ENCODE data around the gene S1PR4.
"Not testable (repeated sequence)": the region's sequence is repeated elsewhere in the genome, so short reads cannot be mapped to it uniquely, and the experiment has no call there.

The S1PR4 gene

DNA sequence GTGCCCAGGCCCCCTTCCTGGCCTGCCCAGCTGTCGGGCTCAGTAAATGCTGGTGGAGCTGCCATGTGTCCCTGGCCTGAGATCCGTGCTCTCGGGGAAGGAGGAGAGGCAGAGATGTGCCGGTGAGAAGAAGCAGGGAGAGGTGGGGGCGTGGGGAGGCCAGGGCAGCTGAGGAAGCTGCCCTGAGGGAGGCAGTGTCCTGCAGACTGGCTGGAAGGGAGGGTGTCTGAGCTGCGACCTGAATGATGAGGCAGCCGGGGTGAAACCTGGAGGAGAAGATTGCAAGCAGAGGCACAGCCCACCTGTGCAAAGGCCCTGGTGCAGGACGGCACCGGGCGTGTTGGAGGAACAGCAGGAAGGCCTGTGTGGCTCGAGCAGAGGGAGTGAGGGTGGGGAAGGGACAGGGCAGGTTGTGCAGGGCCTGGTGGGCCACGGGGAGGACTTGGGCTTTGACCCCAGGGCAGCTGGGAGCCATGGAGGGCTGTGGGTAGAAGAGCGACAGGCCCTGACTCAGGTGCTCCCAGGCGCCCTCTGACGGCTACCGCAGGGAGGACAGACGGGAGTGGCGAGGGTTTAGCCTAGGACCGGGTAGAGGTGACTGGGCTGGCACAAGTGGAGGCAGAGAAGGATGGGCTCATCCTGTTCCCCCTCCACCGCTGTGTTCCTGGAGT is 31.9 kb downstream of the S1PR4 start:
- no peak for TF ChIP-seq POLR2A (IDR thresholded peaks at IDR 0.05; ENCODE audit: extremely low read depth, insufficient read length)
- TF ChIP-seq, protein P1, sequence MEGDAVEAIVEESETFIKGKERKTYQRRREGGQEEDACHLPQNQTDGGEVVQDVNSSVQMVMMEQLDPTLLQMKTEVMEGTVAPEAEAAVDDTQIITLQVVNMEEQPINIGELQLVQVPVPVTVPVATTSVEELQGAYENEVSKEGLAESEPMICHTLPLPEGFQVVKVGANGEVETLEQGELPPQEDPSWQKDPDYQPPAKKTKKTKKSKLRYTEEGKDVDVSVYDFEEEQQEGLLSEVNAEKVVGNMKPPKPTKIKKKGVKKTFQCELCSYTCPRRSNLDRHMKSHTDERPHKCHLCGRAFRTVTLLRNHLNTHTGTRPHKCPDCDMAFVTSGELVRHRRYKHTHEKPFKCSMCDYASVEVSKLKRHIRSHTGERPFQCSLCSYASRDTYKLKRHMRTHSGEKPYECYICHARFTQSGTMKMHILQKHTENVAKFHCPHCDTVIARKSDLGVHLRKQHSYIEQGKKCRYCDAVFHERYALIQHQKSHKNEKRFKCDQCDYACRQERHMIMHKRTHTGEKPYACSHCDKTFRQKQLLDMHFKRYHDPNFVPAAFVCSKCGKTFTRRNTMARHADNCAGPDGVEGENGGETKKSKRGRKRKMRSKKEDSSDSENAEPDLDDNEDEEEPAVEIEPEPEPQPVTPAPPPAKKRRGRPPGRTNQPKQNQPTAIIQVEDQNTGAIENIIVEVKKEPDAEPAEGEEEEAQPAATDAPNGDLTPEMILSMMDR (IDR thresholded peaks at IDR 0.05; ENCODE audit: low read depth, low read length) = peak; percentile 67
- TF ChIP-seq, protein P2, sequence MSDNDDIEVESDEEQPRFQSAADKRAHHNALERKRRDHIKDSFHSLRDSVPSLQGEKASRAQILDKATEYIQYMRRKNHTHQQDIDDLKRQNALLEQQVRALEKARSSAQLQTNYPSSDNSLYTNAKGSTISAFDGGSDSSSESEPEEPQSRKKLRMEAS (IDR thresholded peaks at IDR 0.05; ENCODE audit: low read depth, low read length) = no peak
- no peak overlapping the region for H3K4me3 ChIP-seq (ENCODE audit: low read depth, low read length)
- peak; percentile 57 for DNase-seq (ENCODE audit: low read depth)

DNA sequence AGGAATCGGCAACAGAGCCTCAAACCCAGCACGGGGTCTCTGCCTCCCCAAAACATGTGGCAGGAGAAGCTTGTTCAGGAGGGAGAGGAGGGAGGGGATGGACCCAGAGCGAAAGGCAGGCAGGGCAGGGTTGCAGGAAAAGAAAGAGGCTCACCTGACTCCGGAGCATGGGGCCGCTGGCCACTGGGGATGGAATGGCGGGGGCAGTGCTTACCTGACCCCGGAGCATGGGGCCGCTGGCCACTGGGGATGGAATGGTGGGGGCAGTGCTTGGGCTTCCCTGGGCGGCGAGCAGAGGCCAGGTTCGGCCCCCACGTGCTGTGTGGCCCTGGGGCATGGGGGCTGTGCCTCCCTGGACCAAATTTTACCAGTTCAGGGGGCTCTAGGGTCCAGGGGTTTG is 32.6 kb downstream of the S1PR4 start:
- TF ChIP-seq, protein P2 (IDR thresholded peaks at IDR 0.05; ENCODE audit: low read depth, low read length) = no peak
- no peak for TF ChIP-seq POLR2A (IDR thresholded peaks at IDR 0.05; ENCODE audit: extremely low read depth, insufficient read length)
- TF ChIP-seq MYC (IDR thresholded peaks at IDR 0.05; ENCODE audit: low read depth, low read length) = no peak
- TF ChIP-seq, protein P1 (IDR thresholded peaks at IDR 0.05; ENCODE audit: low read depth, low read length) = no peak

DNA sequence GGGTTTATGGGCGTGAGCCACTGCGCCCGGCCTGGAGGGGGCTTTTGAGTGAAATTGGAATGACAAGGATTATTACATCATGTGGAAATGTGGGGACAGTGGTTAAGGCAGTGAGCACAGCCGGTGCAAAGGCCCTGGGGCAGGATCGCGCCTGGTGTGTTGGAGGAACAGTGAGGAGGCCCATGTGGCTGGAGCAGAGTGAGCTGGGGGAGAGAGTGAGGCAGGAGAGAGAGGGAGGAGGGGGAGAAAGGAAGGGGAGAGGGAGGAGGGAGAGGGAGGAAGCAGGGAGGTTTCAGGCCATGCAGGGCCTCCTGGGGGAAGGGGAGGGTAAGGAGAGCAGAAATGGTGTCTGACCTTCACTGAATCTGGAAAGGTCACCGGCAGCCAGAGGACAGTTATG is 34.6 kb downstream of the S1PR4 start:
- no peak for DNase-seq (ENCODE audit: low read depth)
- H3K4me3 ChIP-seq (ENCODE audit: low read depth, low read length) = no peak overlapping the region
- no peak for TF ChIP-seq POLR2A (IDR thresholded peaks at IDR 0.05; ENCODE audit: extremely low read depth, insufficient read length)
- TF ChIP-seq, protein P2 (IDR thresholded peaks at IDR 0.05; ENCODE audit: low read depth, low read length) = no peak

More for the DNA sequence above, 32.6 kb downstream of the S1PR4 start:
- no peak for DNase-seq (ENCODE audit: low read depth)
- H3K4me3 ChIP-seq (ENCODE audit: low read depth, low read length) = no peak overlapping the region

DNA sequence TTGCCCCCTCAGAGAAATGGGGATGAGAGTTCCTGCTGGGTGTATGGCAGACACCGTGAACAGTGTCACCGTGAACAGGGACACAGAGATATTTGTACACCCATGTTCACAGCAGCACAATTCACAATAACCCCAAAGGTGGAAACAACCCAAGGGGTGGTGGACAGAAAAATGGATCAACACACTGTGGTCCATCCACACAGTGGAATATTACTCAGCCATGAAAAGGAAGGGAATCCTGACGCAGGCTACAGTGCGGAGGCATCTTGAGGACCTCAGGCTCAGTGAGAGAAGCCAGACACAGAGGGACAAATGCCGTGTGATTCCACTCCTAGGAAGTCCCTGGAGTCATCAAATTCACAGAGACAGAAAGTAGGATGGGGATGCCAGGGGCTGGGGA is 38.3 kb downstream of the S1PR4 start:
- no peak for TF ChIP-seq MYC (IDR thresholded peaks at IDR 0.05; ENCODE audit: low read depth, low read length)
- TF ChIP-seq, protein P1 (IDR thresholded peaks at IDR 0.05; ENCODE audit: low read depth, low read length) = no peak
- no peak for TF ChIP-seq POLR2A (IDR thresholded peaks at IDR 0.05; ENCODE audit: extremely low read depth, insufficient read length)
- TF ChIP-seq, protein P2 (IDR thresholded peaks at IDR 0.05; ENCODE audit: low read depth, low read length) = no peak
- no peak for DNase-seq (ENCODE audit: low read depth)
- no peak overlapping the region for H3K4me3 ChIP-seq (ENCODE audit: low read depth, low read length)

DNA sequence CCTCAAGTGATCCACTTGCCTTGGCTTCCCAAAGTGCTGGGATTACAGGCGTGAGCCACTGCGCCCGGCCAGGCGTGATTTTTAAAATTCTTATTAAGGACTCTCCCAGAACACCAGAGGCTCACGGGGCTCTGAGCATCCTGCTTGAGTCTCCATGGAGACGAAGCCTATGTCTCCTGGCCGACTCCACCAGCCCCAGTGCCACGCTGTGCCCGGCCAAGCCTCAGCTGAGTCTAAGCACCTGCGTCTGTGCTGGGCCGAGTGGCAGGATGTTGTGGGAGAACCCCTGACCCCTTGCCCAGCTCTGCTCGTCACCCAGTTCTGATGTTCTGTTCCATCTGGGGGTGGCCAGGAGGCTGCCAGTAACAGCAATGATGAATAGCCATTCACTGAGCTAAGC is 42.0 kb downstream of the S1PR4 start:
- no peak overlapping the region for H3K4me3 ChIP-seq (ENCODE audit: low read depth, low read length)
- no peak for DNase-seq (ENCODE audit: low read depth)
- TF ChIP-seq, protein P1 (IDR thresholded peaks at IDR 0.05; ENCODE audit: low read depth, low read length) = no peak
- TF ChIP-seq POLR2A (IDR thresholded peaks at IDR 0.05; ENCODE audit: extremely low read depth, insufficient read length) = no peak
- TF ChIP-seq, protein P2 (IDR thresholded peaks at IDR 0.05; ENCODE audit: low read depth, low read length) = no peak
- TF ChIP-seq MYC (IDR thresholded peaks at IDR 0.05; ENCODE audit: low read depth, low read length) = no peak

DNA sequence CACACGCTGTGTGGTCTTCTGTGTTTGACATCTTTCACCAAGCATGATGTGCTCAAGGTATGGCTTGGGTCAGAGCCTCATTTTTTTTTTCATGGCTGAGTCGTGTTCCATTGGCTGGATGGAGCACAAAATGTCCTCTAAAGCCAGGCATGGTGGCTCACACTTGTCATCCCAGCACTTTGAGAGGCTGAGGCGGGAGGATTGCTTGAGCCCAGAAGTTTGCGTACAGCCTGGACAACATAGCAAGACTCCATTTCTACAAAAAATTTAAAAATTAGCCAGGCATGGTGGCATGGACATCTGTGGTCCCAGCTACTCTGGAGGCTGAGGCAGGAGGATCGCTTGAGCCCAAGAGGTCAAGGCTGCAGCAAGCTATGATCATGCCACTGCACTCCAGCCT is 43.0 kb downstream of the S1PR4 start:
- not testable (repeated sequence) for DNase-seq (ENCODE audit: low read depth); H3K4me3 ChIP-seq (ENCODE audit: low read depth, low read length)

DNA sequence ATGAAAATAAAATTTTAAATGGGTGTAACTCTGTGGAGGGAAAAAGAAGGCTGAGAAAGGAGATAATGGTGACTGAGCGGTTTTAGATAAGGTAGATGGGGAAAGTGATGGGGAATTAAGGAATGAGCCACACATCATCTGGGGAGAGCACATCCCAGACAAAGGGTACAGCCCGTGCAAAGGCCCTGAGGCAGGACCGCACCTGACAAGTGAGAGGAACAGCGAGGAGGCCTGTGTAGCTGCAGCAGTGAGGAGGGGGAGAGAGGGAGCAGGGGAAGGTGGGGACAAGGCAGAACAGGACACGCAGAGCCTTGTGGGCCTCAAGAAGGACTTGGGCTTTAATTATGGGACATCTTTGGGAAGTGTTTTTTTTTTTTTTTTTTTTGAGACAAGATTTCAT is 44.1 kb downstream of the S1PR4 start:
- TF ChIP-seq MYC (IDR thresholded peaks at IDR 0.05; ENCODE audit: low read depth, low read length) (no peak), POLR2A (IDR thresholded peaks at IDR 0.05; ENCODE audit: extremely low read depth, insufficient read length) (no peak)
- TF ChIP-seq, protein P1 (IDR thresholded peaks at IDR 0.05; ENCODE audit: low read depth, low read length) = no peak
- TF ChIP-seq, protein P2 (IDR thresholded peaks at IDR 0.05; ENCODE audit: low read depth, low read length) = no peak
- no peak overlapping the region for H3K4me3 ChIP-seq (ENCODE audit: low read depth, low read length)

More for the DNA sequence above, 44.1 kb downstream of the S1PR4 start:
- no peak for DNase-seq (ENCODE audit: low read depth)

Measured in NB4 (cell line).